WTC11 (cell line): ENCODE results near the gene ATAD2B. TPM values are rescaled to one million over a fixed set of nuclear protein-coding genes. Genes with fewer than 3 reads are reported as not detected.
"Not testable (repeated sequence)": the region's sequence is repeated elsewhere in the genome, so short reads cannot be mapped to it uniquely, and the experiment has no call there.

ENCODE experiments used
- ATAC-seq: fragments of 200-7000 bp; cut with Tn5 transposase; 2 replicates; pipeline ENCODE4 v1.10.0; 2021; ENCODE audit warnings: mild to moderate bottlenecking, moderate library complexity
- CTCF ChIA-PET: fragments of 300-600 bp; sonication (Branson Sonifier 250); formaldehyde crosslinking; loops from one replicate; lab custom pipeline; 2021; ENCODE audit warnings: antibody characterized with exemption; lab: Charles Lee
- POLR2A ChIA-PET: fragments of 350-600 bp; sonication (Branson Sonifier 250); formaldehyde crosslinking; loops from one replicate; lab custom pipeline; 2021; ENCODE audit warnings: antibody characterized with exemption; lab: Charles Lee
- DNase-seq: peaks from one replicate; pipeline ENCODE4 v3.0.0; 2021; ENCODE audit warnings: low spot score
- H3K27ac Mint-ChIP-seq: 2 replicates; pipeline ENCODE4 v1.8.0; 2021; ENCODE audit warnings: mixed read lengths
- H3K27me3 Mint-ChIP-seq: 2 replicates; pipeline ENCODE4 v1.8.0; 2021; ENCODE audit warnings: low read depth, mild to moderate bottlenecking, moderate library complexity, mixed read lengths
- H3K36me3 Mint-ChIP-seq: 2 replicates; pipeline ENCODE4 v1.8.0; 2021; ENCODE audit warnings: mixed read lengths
- H3K4me1 Mint-ChIP-seq: 2 replicates; pipeline ENCODE4 v1.8.0; 2022; ENCODE audit warnings: mixed read lengths
- H3K4me3 Mint-ChIP-seq: 2 replicates; pipeline ENCODE4 v1.8.0; 2021; ENCODE audit warnings: mild to moderate bottlenecking, moderate library complexity, mixed read lengths
- H3K9me3 Mint-ChIP-seq: 2 replicates; pipeline ENCODE4 v1.8.0; 2021; ENCODE audit warnings: mixed read lengths
- AFF4 ChIP-seq: sonication (generic); formaldehyde crosslinking; IDR thresholded peaks from 2 replicates; pipeline ENCODE4 v1.8.1; 2023; ENCODE audit warnings: mild to moderate bottlenecking, missing genetic modification reagents, borderline replicate concordance
- ATF1 ChIP-seq: sonication (generic); formaldehyde crosslinking; IDR thresholded peaks from 2 replicates; pipeline ENCODE4 v1.8.1; 2023; ENCODE audit warnings: mild to moderate bottlenecking, moderate library complexity, missing genetic modification reagents
- ATF2 ChIP-seq: sonication (generic); formaldehyde crosslinking; IDR thresholded peaks from 2 replicates; pipeline ENCODE4 v1.8.1; 2022; ENCODE audit warnings: low read depth, missing genetic modification reagents, borderline replicate concordance
- ATF6 ChIP-seq: sonication (generic); formaldehyde crosslinking; IDR thresholded peaks from 2 replicates; pipeline ENCODE4 v1.8.1; 2023; ENCODE audit warnings: mild to moderate bottlenecking, missing genetic modification reagents
- CBFB ChIP-seq: sonication (generic); formaldehyde crosslinking; IDR thresholded peaks from 2 replicates; pipeline ENCODE4 v1.8.1; 2022; ENCODE audit warnings: mild to moderate bottlenecking, low read depth, missing genetic modification reagents
- CREB1 ChIP-seq: sonication (generic); formaldehyde crosslinking; IDR thresholded peaks from 2 replicates; pipeline ENCODE4 v1.8.0; 2023; ENCODE audit warnings: mild to moderate bottlenecking, missing genetic modification reagents
- FOXJ3 ChIP-seq: sonication (generic); formaldehyde crosslinking; IDR thresholded peaks from 2 replicates; pipeline ENCODE4 v1.9.0; 2021; ENCODE audit warnings: missing genetic modification reagents, mild to moderate bottlenecking, borderline replicate concordance
- GABPB1 ChIP-seq: sonication (generic); formaldehyde crosslinking; IDR thresholded peaks from 2 replicates; pipeline ENCODE4 v1.8.1; 2023; ENCODE audit warnings: mild to moderate bottlenecking, missing genetic modification reagents
- GTF2I ChIP-seq: fragments of 250-450 bp; sonication (Bioruptor Pico); conservative IDR thresholded peaks from 2 replicates; pipeline ENCODE4 v1.4.0; 2021; ENCODE audit warnings: mild to moderate bottlenecking
- IRF1 ChIP-seq: sonication (generic); formaldehyde crosslinking; IDR thresholded peaks from 2 replicates; pipeline ENCODE4 v1.8.0; 2023; ENCODE audit warnings: missing genetic modification reagents
- KAT7 ChIP-seq: sonication (generic); formaldehyde crosslinking; IDR thresholded peaks from 2 replicates; pipeline ENCODE4 v1.8.1; 2023; ENCODE audit warnings: missing genetic modification reagents, mild to moderate bottlenecking, borderline replicate concordance
- MLX ChIP-seq: sonication (generic); formaldehyde crosslinking; IDR thresholded peaks from 2 replicates; pipeline ENCODE4 v1.8.1; 2023; ENCODE audit warnings: mild to moderate bottlenecking, missing genetic modification reagents, moderate library complexity
- MXD4 ChIP-seq: fragments of 250-450 bp; sonication (Bioruptor Pico); IDR thresholded peaks from 2 replicates; pipeline ENCODE4 v1.8.0; 2021; ENCODE audit warnings: mild to moderate bottlenecking, moderate library complexity, borderline replicate concordance
- NFE2L1 ChIP-seq: sonication (generic); formaldehyde crosslinking; IDR thresholded peaks from 2 replicates; pipeline ENCODE4 v1.8.1; 2023; ENCODE audit warnings: missing genetic modification reagents
- NFYB ChIP-seq: sonication (generic); formaldehyde crosslinking; conservative IDR thresholded peaks from 2 replicates; pipeline ENCODE4 v1.8.0; 2022; ENCODE audit warnings: low read depth, missing genetic modification reagents
- RORB ChIP-seq: fragments of 250-450 bp; sonication (Bioruptor Pico); IDR thresholded peaks from 2 replicates; pipeline ENCODE4 v1.9.0; 2021; ENCODE audit warnings: mild to moderate bottlenecking
- TEAD1 ChIP-seq: sonication (generic); formaldehyde crosslinking; IDR thresholded peaks from 2 replicates; pipeline ENCODE4 v1.8.0; 2022; ENCODE audit warnings: mild to moderate bottlenecking, missing genetic modification reagents
- TEAD4 ChIP-seq: sonication (generic); formaldehyde crosslinking; IDR thresholded peaks from 2 replicates; pipeline ENCODE4 v1.8.0; 2022; ENCODE audit warnings: mild to moderate bottlenecking, missing genetic modification reagents
- USF1 ChIP-seq: sonication (generic); formaldehyde crosslinking; IDR thresholded peaks from 2 replicates; pipeline ENCODE4 v1.8.0; 2022; ENCODE audit warnings: mild to moderate bottlenecking, missing genetic modification reagents
- ZBTB43 ChIP-seq: sonication (generic); formaldehyde crosslinking; IDR thresholded peaks from 2 replicates; pipeline ENCODE4 v1.8.1; 2023; ENCODE audit warnings: mild to moderate bottlenecking, missing genetic modification reagents
- ZNF121 ChIP-seq: sonication (generic); formaldehyde crosslinking; IDR thresholded peaks from 2 replicates; pipeline ENCODE4 v1.8.0; 2023; ENCODE audit warnings: missing genetic modification reagents
- total RNA-seq: library from RNA; stranded (reverse); gene quantifications from 3 replicates; pipeline ENCODE4 v1.2.3, GENCODE V29; 2021

ATAD2B gene
- total RNA-seq, 1 experiment from 2014 or later, result 21.5 TPM

GRCh38 chr2:23734416-23734815 is 192.5 kb downstream of the ATAD2B start:
- DNase-seq (no peak), ATAC-seq (no peak)
- ChIA-PET POLR2A (no interaction called here), CTCF (no interaction called here)
- H3K36me3 Mint-ChIP-seq, result peaks cover 31% of the 10 kb centered on the region
- H3K9me3 Mint-ChIP-seq, result peaks cover 27% of the 10 kb centered on the region
- peaks cover 4% of the 10 kb centered on the region; the same call in 1 of the 2 replicates for H3K4me1 Mint-ChIP-seq
- no peak overlapping the region for H3K4me3 Mint-ChIP-seq
- TF ChIP-seq ZNF121 (CRISPR knock-in tag) (no peak), TEAD4 (no peak), ATF6 (no peak), RORB (no peak), GTF2I (CRISPR knock-in tag) (no peak), GABPB1 (CRISPR knock-in tag) (no peak), ZBTB43 (CRISPR knock-in tag) (no peak), IRF1 (CRISPR knock-in tag) (no peak), MXD4 (CRISPR knock-in tag) (no peak), CBFB (CRISPR knock-in tag) (no peak), KAT7 (CRISPR knock-in tag) (no peak)
- no peak overlapping the region for H3K27ac Mint-ChIP-seq
- no peaks in the 10 kb centered on the region; the same call in 1 of the 2 replicates for H3K27me3 Mint-ChIP-seq

GRCh38 chr2:23723029-23723428 is 203.9 kb downstream of the ATAD2B start:
- H3K36me3 Mint-ChIP-seq, result peaks cover 26% of the 10 kb centered on the region
- POLR2A ChIA-PET, H3K27ac Mint-ChIP-seq, CTCF ChIA-PET, ATAC-seq, H3K4me1 Mint-ChIP-seq, H3K4me3 Mint-ChIP-seq, H3K27me3 Mint-ChIP-seq, DNase-seq: not testable (repeated sequence)
- peaks cover 25% of the 10 kb centered on the region for H3K9me3 Mint-ChIP-seq

GRCh38 chr2:23722255-23722654 is 204.7 kb downstream of the ATAD2B start:
- DNase-seq (no peak), ATAC-seq (no peak)
- Mint-ChIP-seq H3K27me3 (no peaks in the 10 kb centered on the region), H3K9me3 (peaks cover 25% of the 10 kb centered on the region), H3K4me1 (no peaks in the 10 kb centered on the region), H3K4me3 (no peak overlapping the region), H3K27ac (no peak overlapping the region), H3K36me3 (peaks cover 26% of the 10 kb centered on the region)
- POLR2A ChIA-PET, result no interaction called here
- CTCF ChIA-PET, result no interaction called here
- no peak for TF ChIP-seq MLX (CRISPR knock-in tag)
- no peak for TF ChIP-seq TEAD1 (CRISPR knock-in tag)
- TF ChIP-seq ATF1 (CRISPR knock-in tag), result no peak
- TF ChIP-seq GTF2I (CRISPR knock-in tag), result no peak
- TF ChIP-seq ATF2, result no peak
- no peak for TF ChIP-seq TEAD4
- no peak for TF ChIP-seq NFYB (CRISPR knock-in tag)
- TF ChIP-seq ZBTB43 (CRISPR knock-in tag), result no peak
- no peak for TF ChIP-seq CREB1 (CRISPR knock-in tag)
- TF ChIP-seq USF1 (CRISPR knock-in tag), result no peak
- TF ChIP-seq FOXJ3 (CRISPR knock-in tag), result no peak
- TF ChIP-seq AFF4 (CRISPR knock-in tag), result no peak
- TF ChIP-seq NFE2L1 (CRISPR knock-in tag), result no peak
